ENCODE measurements around the gene FFAR3.
"Not testable (repeated sequence)": the region's sequence is repeated elsewhere in the genome, so short reads cannot be mapped to it uniquely, and the experiment has no call there.

DNA sequence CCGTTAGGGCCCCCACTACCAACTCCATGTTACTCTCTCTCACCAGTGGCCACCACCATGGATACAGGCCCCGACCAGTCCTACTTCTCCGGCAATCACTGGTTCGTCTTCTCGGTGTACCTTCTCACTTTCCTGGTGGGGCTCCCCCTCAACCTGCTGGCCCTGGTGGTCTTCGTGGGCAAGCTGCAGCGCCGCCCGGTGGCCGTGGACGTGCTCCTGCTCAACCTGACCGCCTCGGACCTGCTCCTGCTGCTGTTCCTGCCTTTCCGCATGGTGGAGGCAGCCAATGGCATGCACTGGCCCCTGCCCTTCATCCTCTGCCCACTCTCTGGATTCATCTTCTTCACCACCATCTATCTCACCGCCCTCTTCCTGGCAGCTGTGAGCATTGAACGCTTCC lies 574 bp downstream of the FFAR3 start:
- not testable (repeated sequence) for TF ChIP-seq CTCF (conservative IDR thresholded peaks at IDR 0.05; ENCODE audit: low read depth, low read length); EZH2 (IDR thresholded peaks at IDR 0.05; ENCODE audit: borderline replicate concordance, low read depth, low read length, poor library complexity, severe bottlenecking)
